CD14-positive monocyte (primary cell): ENCODE measurements around the gene E2F4. TPM values are rescaled to one million over a fixed set of nuclear protein-coding genes. Genes with fewer than 3 reads are reported as not detected.

Experiments
- DNase-seq, 3 donors: peaks; one replicate each; pipeline ENCODE4 v3.0.0-alpha.2; 2011 to 2022
- H2AFZ ChIP-seq: 2 replicates; pipeline ENCODE4 v1.6.0; 2012; ENCODE audit warnings: mild to moderate bottlenecking, low read depth, low read length, inconsistent platforms; ENCODE audit not compliant: insufficient read depth, poor library complexity, severe bottlenecking
- H3K27ac ChIP-seq, 2 donors: 1 replicate in 1 of 2; 2 replicates in 1 of 2; pipeline ENCODE4 v1.5.1; 2012 to 2013; ENCODE audit warnings: low read length in 2 of 2, control low read depth in 1 of 2, inconsistent platforms in 1 of 2, low read depth in 1 of 2, mild to moderate bottlenecking in 1 of 2
- H3K27me3 ChIP-seq, 2 donors: one replicate each; pipeline versions ENCODE4 v1.6.0 to v1.6.1; 2011 to 2013; ENCODE audit warnings: low read length in 2 of 2; ENCODE audit not compliant: control insufficient read depth in 2 of 2, insufficient read depth in 2 of 2
- H3K36me3 ChIP-seq, 2 donors: replicated peaks in 1 of 2; 1 replicate in 1 of 2; 2 replicates in 1 of 2; pipeline versions ENCODE4 v1.5.1 to v1.6.1; 2012 to 2013; ENCODE audit warnings: low read length in 2 of 2, control low read depth in 1 of 2, inconsistent platforms in 1 of 2, mild to moderate bottlenecking in 1 of 2; ENCODE audit not compliant: insufficient read depth in 2 of 2, control insufficient read depth in 1 of 2
- H3K4me1 ChIP-seq, 2 donors: 1 replicate in 1 of 2; 2 replicates in 1 of 2; pipeline versions ENCODE4 v1.5.1 to v1.6.1; 2012 to 2013; ENCODE audit warnings: low read length in 2 of 2, control low read depth in 1 of 2, inconsistent platforms in 1 of 2, mild to moderate bottlenecking in 1 of 2, moderate library complexity in 1 of 2; ENCODE audit not compliant: insufficient read depth in 2 of 2, control insufficient read depth in 1 of 2
- H3K4me2 ChIP-seq: replicated peaks from 2 replicates; pipeline ENCODE3; 2012; ENCODE audit warnings: low read length, moderate library complexity, mild to moderate bottlenecking; ENCODE audit not compliant: poor library complexity, severe bottlenecking; ENCODE audit errors: extremely low read depth
- H3K4me3 ChIP-seq, 3 experiments: fragments of 200-600 bp in 1 of 3; sonication (generic) in 1 of 3; replicated peaks in 1 of 3; 1 replicate in 2 of 3; 2 replicates in 1 of 3; pipeline ENCODE4 v1.5.1; 2011 to 2013; ENCODE audit warnings: low read length in 3 of 3, mild to moderate bottlenecking in 3 of 3, control low read depth in 2 of 3, low read depth in 2 of 3, inconsistent platforms in 1 of 3, moderate library complexity in 1 of 3
- H3K79me2 ChIP-seq: 2 replicates; pipeline ENCODE4 v1.6.0; 2012; ENCODE audit warnings: mild to moderate bottlenecking, control low read depth, inconsistent platforms, low read length, moderate library complexity; ENCODE audit not compliant: insufficient read depth
- H3K9ac ChIP-seq: 2 replicates; pipeline ENCODE4 v1.6.0; 2017; ENCODE audit warnings: low read length, mild to moderate bottlenecking; ENCODE audit not compliant: insufficient read depth, poor library complexity, severe bottlenecking
- H3K9me3 ChIP-seq, 2 donors: replicated peaks in 1 of 2; 1 replicate in 1 of 2; 2 replicates in 1 of 2; pipeline versions ENCODE4 v1.5.1 to v1.6.1; 2012 to 2013; ENCODE audit warnings: low read length in 2 of 2, control low read depth in 1 of 2; ENCODE audit not compliant: control insufficient read depth in 1 of 2, insufficient read depth in 1 of 2
- H4K20me1 ChIP-seq: 2 replicates; pipeline ENCODE4 v1.6.0; 2012; ENCODE audit warnings: mild to moderate bottlenecking, low read length, control low read depth, moderate library complexity; ENCODE audit not compliant: insufficient read depth
- H3K27ac Mint-ChIP-seq, 7 donors: one replicate each; pipeline ENCODE4 v1.8.0; 2020; ENCODE audit warnings: mild to moderate bottlenecking in 7 of 7, mixed read lengths in 7 of 7, moderate library complexity in 6 of 7, inconsistent platforms in 2 of 7
- H3K27me3 Mint-ChIP-seq, 3 donors: one replicate each; pipeline ENCODE4 v1.8.0; 2021 to 2022; ENCODE audit warnings: low read depth in 3 of 3, mild to moderate bottlenecking in 3 of 3, mixed read lengths in 3 of 3, moderate library complexity in 3 of 3, inconsistent platforms in 1 of 3
- H3K36me3 Mint-ChIP-seq, 2 donors: one replicate each; pipeline ENCODE4 v1.8.0; 2020; ENCODE audit warnings: mixed read lengths in 2 of 2, inconsistent platforms in 1 of 2, mild to moderate bottlenecking in 1 of 2
- H3K4me1 Mint-ChIP-seq: one replicate; pipeline ENCODE4 v1.8.0; 2020; ENCODE audit warnings: mild to moderate bottlenecking, mixed read lengths
- H3K4me3 Mint-ChIP-seq, 2 donors: one replicate each; pipeline ENCODE4 v1.8.0; 2020; ENCODE audit warnings: mild to moderate bottlenecking in 2 of 2, mixed read lengths in 2 of 2, moderate library complexity in 1 of 2
- H3K9me3 Mint-ChIP-seq, 7 donors: one replicate each; pipeline ENCODE4 v1.8.0; 2020 to 2022; ENCODE audit warnings: mixed read lengths in 7 of 7, mild to moderate bottlenecking in 6 of 7, moderate library complexity in 6 of 7, inconsistent platforms in 2 of 7
- WGBS: methylation state at CpG from one replicate; pipeline ENCODE4 v1.1.5; 2013; ENCODE audit warnings: missing lambda C conversion rate; ENCODE audit not compliant: insufficient coverage; 5-methylcytosine and 5-hydroxymethylcytosine counted together
- intact Hi-C, 2 donors: fragments of 100-400 bp; cut with micrococcal nuclease; formaldehyde crosslinking; loops; one replicate each; pipeline versions ENCODE4 v1.15.0 to v1.15.1; 2023
- polyA plus RNA-seq, 3 donors: library from polyadenylated mRNA; depleted of rRNA in 1 of 3; unstranded in 2 of 3; stranded (reverse) in 1 of 3; fragments of 300-500 nt in 2 of 3; fragments of >200 nt in 1 of 3; fragmentation: Illumina TruSeq in 2 of 3; gene quantifications; 1 replicate in 2 of 3; 2 replicates in 1 of 3; pipeline ENCODE4 v1.2.3, GENCODE V29; 2012 to 2021
- TF ChIP-seq, protein P1 (sequence below): fragments of 200-600 bp; IDR thresholded peaks from one replicate; pipeline ENCODE4 v1.8.0; 2022; ENCODE audit warnings: antibody characterized with exemption, mild to moderate bottlenecking

The E2F4 gene
- polyA plus RNA-seq, 3 donors = 53.1 to 191 (median 61.5) TPM

DNA sequence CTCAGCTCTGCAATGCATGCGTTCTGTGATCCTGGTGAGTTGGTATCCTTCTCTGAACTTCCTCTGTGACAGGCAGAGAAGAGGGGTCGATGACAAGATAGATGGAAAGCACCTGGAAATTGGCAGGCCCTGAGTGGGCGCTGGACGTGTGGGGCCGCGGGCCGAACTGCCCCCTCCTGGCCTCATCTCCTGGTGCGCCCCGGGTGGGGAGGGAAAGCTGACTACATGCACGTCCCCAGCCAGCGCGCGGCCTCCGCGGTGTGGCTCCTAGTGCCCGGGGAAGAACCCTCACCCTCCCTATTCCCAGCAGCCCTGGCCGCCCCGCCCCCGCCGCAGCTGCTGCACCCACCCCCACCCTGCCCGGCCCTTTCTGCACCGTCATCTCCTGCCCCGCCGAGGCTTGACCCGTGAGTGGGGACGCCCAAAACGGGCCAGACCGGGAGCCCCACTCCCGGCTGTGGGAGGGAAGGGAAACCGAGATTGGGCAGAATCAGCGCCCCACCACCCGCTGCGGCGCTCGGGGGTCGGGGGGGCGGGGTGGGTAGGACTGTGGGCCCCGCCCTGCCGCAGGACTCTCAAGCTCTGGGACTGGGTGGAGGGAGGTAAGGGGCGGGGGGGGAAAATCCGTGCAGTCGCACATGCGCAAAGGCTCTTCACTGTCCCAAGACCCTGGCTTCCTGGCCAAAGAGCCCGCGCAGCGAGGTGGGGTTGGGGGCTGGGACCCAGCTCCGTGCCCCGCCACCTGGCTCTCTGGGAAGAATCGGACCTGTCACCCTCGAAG, 21.6 kb upstream of the E2F4 start, which contains the start of gene NOL3:
TSS of gene NOL3 (plus strand) at position 371 of the 781 bp plus-strand sequence.
- H3K36me3 Mint-ChIP-seq = peaks cover 20 to 21% of the 10 kb centered on the region in 2 donors
- Histone ChIP-seq H4K20me1 (peaks cover 19% of the 10 kb centered on the region), H2AFZ (peak within 1 kb of the TSS; percentile 61), H3K36me3 (no peaks in the 10 kb centered on the region), H3K27me3 (peaks cover 26 to 63% of the 10 kb centered on the region in 2 donors), H3K27ac (peak within 1 kb of the TSS; percentile 72 to 76), H3K4me3 (peak within 1 kb of the TSS; percentile 28 to 68 (median 53)), H3K4me2 (peak within 1 kb of the TSS; percentile 83), H3K79me2 (no peaks in the 10 kb centered on the region), H3K4me1 (peaks cover 63 to 66% of the 10 kb centered on the region in 2 donors), H3K9me3 (peaks cover 0 to 10% of the 10 kb centered on the region in 2 donors), H3K9ac (peak within 1 kb of the TSS; percentile 55)
- H3K4me3 Mint-ChIP-seq = peak within 1 kb of the TSS; percentile 81 to 94
- peaks cover 58 to 90% (median 74%) of the 10 kb centered on the region in 3 donors for H3K27me3 Mint-ChIP-seq
- WGBS = 4% methylated on average over 25 of the region's 50 CpGs
- TF ChIP-seq, protein P1, sequence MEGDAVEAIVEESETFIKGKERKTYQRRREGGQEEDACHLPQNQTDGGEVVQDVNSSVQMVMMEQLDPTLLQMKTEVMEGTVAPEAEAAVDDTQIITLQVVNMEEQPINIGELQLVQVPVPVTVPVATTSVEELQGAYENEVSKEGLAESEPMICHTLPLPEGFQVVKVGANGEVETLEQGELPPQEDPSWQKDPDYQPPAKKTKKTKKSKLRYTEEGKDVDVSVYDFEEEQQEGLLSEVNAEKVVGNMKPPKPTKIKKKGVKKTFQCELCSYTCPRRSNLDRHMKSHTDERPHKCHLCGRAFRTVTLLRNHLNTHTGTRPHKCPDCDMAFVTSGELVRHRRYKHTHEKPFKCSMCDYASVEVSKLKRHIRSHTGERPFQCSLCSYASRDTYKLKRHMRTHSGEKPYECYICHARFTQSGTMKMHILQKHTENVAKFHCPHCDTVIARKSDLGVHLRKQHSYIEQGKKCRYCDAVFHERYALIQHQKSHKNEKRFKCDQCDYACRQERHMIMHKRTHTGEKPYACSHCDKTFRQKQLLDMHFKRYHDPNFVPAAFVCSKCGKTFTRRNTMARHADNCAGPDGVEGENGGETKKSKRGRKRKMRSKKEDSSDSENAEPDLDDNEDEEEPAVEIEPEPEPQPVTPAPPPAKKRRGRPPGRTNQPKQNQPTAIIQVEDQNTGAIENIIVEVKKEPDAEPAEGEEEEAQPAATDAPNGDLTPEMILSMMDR = no peak
- peaks cover 54% of the 10 kb centered on the region for H3K4me1 Mint-ChIP-seq
- intact Hi-C loops = no loop called here
- H3K27ac Mint-ChIP-seq = peak within 1 kb of the TSS; percentile 69 to 92 (median 82)
- peak; percentile 50 to 74 (median 61) for DNase-seq
- peaks cover 0 to 12% (median 6%) of the 10 kb centered on the region in 7 donors for H3K9me3 Mint-ChIP-seq

DNA sequence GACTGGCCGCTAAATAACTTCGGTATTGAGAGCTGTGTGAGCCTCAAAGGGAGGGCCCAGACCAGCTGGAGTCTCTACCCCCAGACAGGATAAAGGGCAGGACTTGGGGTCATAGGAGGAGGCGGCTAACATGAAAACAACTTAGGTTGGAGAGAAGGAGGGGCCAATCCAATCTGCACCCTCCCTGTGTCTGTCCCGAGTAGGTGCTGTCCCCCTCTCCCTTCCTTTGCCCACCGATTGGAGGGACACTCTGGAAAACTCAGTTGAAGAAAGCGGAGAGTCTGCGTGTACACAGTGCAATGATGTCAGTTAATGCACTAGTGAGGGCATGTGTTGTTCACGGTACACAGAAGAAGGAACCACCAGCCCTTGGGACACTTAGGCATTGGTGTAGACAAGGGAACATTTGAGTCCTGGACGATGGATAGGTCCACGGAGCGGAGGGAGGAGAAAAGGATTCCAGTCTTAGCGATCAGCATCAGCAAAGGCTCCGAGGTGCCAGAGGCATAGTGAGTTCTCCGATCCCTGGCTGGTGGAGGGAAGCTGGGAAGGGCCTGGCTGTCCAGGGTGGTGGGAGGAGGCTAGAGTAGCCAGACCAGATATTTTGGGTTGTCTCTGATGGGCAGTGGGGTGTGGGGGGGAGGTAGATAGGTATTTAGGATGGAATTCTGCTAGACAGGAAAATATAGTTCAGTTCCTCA, 20.9 kb upstream of the E2F4 start:
- DNase-seq = peak in 1 of 3 donors; percentile 33
- Mint-ChIP-seq H3K4me3 (peak overlapping the region; percentile 70 to 94), H3K4me1 (peaks cover 52% of the 10 kb centered on the region), H3K36me3 (peaks cover 25 to 26% of the 10 kb centered on the region in 2 donors), H3K27ac (peak overlapping the region; percentile 69 to 92 (median 80)), H3K27me3 (peaks cover 62 to 90% (median 75%) of the 10 kb centered on the region in 3 donors), H3K9me3 (peaks cover 0 to 18% (median 5%) of the 10 kb centered on the region in 7 donors)
- H3K9me3 ChIP-seq = peaks cover 0 to 6% of the 10 kb centered on the region in 2 donors
- H3K4me1 ChIP-seq = peaks cover 60 to 62% of the 10 kb centered on the region in 2 donors
- WGBS = 71% methylated on average over 9 of the region's 14 CpGs
- H3K79me2 ChIP-seq = no peaks in the 10 kb centered on the region
- peaks cover 19% of the 10 kb centered on the region for H4K20me1 ChIP-seq
- TF ChIP-seq, protein P1 = no peak
- peak overlapping the region; percentile 72 to 76 for H3K27ac ChIP-seq
- H3K9ac ChIP-seq = peak overlapping the region; percentile 55
- H2AFZ ChIP-seq = peak overlapping the region; percentile 61
- H3K27me3 ChIP-seq = peaks cover 22 to 64% of the 10 kb centered on the region in 2 donors
- H3K4me3 ChIP-seq = peak overlapping the region; percentile 28 to 68 (median 53)
- peak overlapping the region; percentile 83 for H3K4me2 ChIP-seq
- no peaks in the 10 kb centered on the region for H3K36me3 ChIP-seq
- intact Hi-C loops = no loop called here
